Left renal pelvis (tissue), 4 donors: Measurements from ENCODE around the gene IDUA. TPM values are rescaled to one million over a fixed set of nuclear protein-coding genes. Genes with fewer than 3 reads are reported as not detected.

Source experiments
- DNase-seq, 4 donors: peaks; one replicate each; pipeline ENCODE4 v3.0.0-alpha.2; 2013; ENCODE audit warnings: low read depth in 4 of 4, low spot score in 3 of 4
- polyA plus RNA-seq, 4 donors: library from polyadenylated mRNA; unstranded; fragments of 120-200 nt; gene quantifications; one replicate each; pipeline ENCODE4 v1.2.1, GENCODE V29; 2013; ENCODE audit not compliant: insufficient read length in 4 of 4

The IDUA gene
- polyA plus RNA-seq, 4 donors = 12.9 to 20.5 (median 15.8) TPM

DNA sequence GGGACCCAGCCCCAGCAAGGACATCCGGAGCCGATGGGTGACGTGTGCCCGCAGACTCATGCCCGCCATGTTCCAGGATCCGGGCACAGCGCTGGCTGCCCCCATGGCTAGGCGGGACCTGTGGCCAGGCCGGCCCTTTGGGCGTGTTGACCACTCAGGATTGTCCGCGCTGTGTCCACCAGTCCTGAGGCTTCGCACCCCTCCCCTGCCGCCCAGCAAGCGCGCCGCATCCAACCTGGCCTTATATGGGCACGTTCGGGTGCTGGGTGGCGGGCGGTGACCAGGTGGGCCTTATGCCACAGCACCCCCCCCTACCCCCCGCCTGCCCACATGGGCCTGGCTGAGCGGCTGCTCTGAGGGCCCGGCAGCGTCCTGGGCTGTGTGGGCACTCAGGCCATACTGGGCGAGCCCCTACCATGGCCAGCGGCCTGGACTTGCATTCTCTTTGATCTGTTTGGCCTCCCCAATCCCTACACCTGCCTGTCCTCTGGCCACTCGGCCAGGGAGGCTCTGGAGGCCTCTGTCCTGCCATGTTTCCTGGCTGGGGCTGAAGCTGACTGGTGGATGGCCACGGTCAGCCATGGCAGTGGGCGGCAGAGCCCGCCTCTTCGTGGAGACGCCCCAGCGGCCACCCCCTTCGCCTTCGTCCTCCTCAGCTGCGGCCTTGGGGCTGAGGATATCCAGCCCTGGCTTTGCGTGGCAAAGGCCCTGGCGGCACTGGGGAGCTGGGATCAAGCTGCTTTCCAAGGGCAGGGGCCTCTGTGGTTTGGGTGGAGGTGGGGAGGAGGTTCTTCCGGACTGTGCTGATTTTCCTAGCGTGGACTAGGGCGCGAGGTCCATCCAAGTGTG lies 26.6 kb downstream of the IDUA start:
- DNase-seq = no peak

DNA sequence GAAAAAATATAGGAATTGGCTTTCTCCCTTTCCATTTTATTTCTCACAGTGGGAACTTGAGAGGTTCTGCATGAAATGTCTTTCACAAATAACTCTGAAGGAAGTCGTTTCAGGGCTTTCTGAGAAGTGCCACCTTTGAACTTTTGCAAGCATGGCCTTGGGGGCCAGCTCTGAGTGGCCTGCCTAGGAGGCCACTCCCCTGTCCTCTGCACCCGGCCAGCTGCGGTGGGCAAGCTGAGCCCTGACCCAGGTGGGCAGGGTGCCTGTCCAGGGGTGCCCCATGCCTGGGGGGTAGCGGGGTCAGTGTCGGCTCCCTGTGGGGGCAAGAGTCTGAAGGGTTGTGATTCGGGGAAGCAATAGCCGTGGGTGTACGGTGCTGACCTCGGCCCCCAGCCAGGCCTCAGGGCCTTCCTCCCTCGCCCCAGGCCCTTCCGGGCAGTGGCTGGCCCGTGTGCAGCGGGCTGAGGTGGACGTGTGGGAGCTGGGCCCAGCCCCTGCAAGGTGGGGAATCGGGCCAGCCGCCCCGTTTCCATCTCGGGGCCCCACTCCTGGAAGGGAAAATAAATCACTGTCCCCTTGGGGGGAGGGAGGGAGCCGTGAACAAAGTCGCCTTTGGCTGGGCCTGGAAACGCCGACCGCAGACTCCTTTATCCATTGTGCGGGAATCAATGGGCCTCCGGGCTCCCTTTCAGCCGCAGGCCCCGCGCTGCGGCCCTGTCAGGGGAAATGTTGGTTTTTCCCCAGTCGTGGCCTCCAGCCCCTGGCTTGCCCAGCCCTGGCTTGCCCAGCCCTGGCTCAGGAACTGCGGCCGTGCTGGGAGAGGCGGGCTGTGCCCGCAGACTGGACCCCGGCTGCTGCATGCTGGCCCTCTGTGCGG lies 27.7 kb downstream of the IDUA start:
- no peak for DNase-seq

DNA sequence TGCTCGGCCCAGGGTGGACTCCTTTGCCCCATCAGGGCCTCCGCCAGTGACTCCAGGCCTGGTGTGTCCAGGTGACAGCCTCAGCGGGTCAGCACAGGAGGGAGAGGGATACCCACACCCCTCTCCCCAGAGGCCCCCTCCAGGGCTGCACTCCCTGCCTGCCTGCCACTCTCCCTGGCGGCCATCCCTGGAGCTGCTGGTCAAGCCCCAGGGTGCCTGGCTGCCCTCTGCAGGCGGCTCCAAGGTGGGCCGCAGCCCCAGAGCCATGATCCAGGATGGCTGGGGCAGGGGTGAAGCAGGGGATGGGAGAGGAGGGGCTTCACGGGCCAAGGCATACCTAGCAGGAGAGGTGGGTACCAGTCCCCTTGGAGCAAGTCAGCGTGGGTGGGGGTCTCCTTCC lies 28.3 kb downstream of the IDUA start:
- DNase-seq = no peak

DNA sequence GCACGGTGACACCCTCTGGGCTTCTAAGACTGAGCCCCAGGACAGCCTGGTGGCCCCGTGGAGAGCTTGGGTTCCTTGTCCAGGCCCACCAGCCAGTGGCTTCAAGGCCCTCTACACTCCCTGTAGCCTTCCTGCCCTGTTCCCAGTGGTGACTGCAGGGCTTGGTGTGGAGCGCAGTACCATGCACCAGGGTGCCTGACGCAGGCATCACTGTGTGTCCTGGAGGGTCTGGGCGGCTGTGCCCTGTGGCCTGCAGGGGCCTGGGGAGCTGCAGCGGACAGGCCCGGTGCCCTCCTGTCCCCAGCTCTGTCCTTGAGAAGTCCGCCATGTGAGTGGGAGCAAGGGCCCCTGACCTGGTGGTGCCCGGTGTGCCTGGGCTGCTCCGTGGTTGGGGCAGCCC lies 28.9 kb downstream of the IDUA start:
- no peak for DNase-seq

DNA sequence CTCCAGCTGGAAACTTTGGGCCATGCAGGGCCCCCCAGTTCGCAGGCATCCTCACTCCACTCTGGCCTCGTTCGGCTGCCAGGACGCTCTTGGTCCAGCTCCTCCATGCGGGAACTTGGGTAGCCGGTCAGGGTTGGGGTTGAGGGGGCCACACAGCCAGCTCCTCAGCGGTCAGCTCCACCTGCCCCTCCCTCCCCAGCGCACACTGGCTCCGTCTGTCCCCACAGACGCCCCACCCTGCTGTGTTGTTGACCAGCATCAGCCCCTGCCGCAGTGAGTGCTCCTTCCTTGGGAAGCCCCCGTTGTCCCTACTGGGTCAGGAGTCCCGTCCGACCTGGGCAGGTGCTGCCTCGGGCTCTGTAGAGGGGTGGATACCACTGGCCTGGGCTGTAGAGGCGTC lies 30.4 kb downstream of the IDUA start:
- no peak for DNase-seq

DNA sequence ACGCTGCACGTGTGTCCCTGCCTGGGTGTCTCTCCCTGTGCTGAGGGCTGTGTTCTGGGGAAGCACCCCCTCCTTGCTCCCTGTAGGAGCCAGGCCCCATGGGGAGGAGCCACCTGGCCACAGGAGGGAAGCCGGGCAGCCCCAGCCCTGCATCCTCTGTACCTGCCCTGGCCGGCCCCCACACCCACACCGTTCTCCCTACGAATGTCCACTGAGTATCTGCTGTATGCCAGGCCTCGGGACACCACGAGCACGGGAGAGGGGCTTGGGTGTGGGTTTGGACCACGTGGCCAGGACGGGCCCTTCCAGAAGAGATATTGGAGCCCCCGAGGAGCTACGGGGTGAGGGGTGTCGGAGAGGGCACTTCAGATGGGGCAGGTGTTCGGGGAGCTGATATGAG lies 30.9 kb downstream of the IDUA start:
- DNase-seq = no peak

DNA sequence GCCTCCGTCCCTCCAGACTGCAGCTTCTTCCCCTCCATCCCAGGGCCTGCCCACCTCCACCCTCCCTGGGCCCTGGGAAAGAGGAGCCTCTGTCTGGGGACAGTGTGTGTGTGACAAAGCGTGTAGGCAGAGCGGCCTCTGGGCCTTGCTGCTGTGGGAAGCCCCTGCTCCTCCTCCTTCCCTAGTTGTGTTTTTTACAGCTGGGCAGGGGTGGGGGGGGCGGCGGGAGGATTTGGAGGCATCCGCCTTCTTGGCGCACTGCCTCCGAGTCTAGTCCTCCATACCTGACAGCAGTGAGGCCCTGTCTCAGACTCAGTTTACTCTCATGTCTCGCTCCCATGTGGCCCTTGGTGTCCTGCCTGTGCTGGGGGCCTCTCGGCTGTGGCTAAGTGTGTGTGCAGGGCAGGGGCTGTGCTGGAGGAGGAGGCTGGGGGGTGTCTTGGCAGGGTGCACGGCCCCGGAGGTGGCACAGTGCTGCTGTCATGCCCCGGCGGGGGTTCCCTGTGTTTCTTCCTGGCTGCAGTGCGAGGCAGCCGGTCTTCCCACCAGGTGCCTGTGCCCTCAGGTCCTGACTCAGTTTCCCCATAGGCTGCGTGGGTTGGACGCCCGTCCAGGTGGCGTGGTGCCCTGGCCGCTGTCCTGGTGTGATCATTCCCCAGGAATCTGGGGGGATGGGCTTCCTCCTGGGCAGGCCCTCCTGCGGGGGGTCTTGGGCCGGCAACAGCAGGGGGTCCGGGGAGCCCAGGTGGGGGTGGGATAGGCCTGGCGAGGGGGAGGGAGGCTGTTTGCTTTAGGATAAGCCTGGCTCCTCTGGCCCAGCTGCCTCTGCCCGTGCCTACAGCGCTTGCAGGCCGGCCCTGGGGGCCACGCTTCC lies 31.5 kb downstream of the IDUA start:
- no peak for DNase-seq

DNA sequence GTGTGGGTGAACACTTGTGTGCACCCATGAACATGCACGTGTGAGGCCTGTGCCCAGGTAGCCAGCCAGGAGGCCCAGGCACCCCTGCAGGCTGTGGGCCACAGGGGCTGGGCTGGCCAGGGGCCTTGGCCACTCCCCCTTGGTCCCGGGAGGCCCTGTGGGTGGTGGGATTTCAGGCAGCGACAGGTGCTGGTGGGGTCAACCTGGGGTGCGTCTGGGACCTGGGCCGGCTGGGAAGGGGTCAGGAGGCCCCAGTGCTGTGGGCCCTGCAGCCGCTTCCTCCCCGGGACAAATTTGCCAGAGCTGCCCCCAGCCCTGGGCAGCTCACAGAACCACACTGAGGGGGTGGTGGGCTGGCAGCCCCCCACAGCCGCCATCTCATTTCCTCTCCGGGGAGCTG lies 32.5 kb downstream of the IDUA start:
- no peak for DNase-seq

DNA sequence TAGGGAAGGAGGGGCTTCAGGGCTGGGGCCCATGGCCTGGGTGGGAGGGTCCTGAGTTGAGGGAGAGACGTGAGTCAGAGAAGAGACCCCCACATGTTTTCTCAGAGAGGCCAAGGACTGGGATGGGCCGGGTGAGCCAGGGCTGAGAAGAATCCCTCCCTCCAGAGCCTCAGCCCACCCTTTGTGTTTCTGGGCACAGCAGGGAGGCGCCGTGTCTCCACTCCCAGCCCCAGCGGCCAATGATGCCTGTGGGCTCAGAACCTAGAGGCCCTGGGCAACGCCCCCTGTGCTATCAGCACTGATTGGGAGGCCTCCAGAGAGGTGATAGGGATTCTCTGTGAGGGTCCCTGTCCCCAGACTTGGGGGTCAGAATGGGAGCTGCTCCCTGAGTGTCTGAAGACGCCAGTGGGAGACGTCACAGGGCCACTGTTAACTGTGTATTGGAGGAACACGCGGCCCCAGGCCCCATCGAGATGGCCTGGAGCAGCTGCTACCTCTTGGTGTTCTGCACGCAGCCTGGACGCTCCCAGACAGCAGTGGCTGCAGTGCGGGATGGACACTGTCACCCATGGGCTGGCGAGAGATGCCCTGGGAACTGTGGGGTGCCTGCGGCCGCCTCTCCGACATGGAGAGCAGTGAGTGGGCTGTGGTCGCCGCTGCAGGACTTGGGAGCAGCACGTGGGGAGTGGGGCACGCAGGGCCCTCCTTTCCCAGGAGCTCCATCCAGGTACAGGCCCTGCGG lies 33.1 kb downstream of the IDUA start:
- no peak for DNase-seq

DNA sequence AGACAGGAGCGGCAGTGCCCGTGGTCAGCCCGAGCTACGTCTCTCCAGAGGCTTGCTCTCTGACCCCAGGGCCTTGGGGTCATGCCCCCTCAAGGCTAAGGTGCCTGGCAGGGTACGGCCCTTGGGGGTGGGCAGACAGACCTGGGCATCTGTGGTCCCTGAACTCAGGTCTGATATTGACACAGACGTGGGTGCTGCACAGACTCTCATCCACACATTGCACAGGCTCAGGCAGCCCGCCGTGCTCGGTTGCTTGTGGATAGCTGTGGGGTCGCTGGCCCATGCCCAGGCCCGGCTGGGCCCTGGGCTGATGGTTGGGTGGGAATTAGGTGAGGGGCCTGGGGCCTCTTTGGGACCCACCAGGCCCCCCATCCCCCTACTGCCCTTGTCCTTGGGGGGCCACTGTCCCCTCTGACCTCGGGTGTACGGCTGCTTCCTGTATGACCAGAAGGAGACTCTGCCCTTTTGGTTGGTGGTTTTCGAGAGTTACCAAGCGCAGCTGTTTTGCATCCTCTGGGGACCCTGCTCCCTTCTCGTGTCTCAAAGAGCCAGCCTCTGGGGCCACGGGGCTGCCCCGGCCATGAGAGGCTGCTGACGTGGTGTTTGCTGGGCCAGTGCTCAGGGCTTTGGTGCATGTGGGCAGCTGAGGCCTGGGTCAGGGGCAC lies 34.7 kb downstream of the IDUA start:
- no peak for DNase-seq

DNA sequence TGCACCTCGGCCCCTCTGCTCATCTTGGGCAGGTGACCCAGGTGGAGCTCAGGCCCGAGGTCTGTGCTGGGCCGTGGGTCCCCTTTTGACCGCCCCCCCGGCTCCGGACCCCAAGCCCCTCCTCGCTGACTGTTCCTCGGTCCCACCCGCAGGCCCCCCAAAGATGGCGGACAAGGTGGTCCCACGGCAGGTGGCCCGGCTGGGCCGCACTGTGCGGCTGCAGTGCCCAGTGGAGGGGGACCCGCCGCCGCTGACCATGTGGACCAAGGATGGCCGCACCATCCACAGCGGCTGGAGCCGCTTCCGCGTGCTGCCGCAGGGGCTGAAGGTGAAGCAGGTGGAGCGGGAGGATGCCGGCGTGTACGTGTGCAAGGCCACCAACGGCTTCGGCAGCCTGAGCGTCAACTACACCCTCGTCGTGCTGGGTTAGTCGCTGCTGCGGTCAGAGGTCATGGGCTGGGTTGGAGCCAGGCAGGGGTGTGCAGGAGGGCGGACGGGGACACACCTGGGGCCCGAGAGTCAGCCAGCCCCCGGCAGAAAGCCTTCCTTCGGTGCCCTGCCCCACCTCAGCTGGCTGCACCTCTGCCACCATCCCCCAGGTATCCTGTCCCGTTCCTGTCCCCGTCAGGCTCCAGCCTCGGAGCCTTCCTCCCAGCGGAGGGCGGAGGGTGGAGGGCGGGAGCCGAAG lies 35.4 kb downstream of the IDUA start:
- no peak for DNase-seq

DNA sequence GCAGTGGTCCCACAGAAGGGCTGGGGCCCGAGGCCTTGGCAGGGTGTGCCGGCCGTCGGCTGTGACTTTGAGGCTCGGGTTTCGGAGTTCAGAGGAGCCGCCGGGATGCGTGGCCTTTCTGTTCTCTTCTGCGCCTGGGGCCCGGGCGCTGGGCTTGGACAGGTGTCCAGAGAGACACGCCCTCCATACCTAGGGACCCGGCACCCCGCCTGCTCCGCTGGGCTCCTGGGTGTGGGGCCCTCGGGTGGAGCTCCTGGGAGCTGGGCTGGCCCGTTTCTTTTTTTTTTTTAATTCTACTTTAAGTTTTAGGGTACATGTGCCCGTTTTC lies 35.9 kb downstream of the IDUA start:
- no peak for DNase-seq

DNA sequence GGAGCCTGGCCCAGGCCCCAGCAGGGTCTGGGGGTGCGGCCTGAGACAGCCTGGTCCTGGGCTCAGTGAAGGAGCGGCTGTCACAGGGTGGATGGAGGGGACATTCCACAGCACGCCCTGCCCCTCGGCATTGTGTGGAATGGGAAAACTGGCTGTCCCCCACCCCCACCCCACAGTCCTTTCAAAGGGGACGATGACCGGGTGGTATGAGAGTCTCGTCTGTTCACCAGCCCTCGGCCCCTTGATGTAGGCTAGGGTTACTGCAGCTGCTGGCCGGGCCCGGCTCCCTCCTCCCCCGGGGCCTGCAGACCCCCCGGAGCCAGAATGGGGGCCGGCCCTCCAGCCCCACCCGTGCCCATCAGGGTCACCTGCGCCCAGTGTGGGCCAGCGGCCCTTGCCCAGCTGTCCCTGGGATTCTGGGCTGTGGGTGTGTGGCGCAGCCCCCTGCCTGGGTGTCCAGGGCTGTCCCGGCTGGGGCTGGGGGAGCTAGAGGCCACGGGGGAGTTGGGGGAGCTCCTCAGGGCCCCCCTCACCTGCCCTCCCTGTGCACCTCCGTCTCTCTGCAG lies 36.3 kb downstream of the IDUA start:
- DNase-seq = no peak

DNA sequence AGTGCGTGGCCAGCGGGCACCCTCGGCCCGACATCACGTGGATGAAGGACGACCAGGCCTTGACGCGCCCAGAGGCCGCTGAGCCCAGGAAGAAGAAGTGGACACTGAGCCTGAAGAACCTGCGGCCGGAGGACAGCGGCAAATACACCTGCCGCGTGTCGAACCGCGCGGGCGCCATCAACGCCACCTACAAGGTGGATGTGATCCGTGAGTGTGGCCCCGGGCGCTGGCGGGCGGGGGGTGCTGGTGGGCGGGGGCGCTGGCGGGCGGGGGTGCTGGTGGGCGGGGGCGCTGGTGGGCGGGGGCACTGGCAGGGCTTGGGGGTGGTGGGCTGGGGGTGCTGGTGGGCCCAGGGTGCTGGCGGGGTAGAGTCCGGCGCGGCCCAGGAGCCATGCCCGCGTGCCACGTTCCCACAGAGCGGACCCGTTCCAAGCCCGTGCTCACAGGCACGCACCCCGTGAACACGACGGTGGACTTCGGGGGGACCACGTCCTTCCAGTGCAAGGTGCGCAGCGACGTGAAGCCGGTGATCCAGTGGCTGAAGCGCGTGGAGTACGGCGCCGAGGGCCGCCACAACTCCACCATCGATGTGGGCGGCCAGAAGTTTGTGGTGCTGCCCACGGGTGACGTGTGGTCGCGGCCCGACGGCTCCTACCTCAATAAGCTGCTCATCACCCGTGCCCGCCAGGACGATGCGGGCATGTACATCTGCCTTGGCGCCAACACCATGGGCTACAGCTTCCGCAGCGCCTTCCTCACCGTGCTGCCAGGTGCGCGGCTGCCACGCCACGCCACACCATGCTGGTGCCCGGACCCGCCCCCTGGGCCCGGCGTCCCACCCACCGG lies 37.3 kb downstream of the IDUA start:
- DNase-seq = no peak

DNA sequence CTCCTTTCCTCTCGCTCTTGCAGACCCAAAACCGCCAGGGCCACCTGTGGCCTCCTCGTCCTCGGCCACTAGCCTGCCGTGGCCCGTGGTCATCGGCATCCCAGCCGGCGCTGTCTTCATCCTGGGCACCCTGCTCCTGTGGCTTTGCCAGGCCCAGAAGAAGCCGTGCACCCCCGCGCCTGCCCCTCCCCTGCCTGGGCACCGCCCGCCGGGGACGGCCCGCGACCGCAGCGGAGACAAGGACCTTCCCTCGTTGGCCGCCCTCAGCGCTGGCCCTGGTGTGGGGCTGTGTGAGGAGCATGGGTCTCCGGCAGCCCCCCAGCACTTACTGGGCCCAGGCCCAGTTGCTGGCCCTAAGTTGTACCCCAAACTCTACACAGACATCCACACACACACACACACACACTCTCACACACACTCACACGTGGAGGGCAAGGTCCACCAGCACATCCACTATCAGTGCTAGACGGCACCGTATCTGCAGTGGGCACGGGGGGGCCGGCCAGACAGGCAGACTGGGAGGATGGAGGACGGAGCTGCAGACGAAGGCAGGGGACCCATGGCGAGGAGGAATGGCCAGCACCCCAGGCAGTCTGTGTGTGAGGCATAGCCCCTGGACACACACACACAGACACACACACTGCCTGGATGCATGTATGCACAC lies 38.2 kb downstream of the IDUA start:
- no peak for DNase-seq

DNA sequence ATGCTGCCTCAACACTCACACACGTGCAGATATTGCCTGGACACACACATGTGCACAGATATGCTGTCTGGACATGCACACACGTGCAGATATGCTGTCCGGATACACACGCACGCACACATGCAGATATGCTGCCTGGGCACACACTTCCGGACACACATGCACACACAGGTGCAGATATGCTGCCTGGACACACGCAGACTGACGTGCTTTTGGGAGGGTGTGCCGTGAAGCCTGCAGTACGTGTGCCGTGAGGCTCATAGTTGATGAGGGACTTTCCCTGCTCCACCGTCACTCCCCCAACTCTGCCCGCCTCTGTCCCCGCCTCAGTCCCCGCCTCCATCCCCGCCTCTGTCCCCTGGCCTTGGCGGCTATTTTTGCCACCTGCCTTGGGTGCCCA lies 39.3 kb downstream of the IDUA start:
- DNase-seq = no peak

DNA sequence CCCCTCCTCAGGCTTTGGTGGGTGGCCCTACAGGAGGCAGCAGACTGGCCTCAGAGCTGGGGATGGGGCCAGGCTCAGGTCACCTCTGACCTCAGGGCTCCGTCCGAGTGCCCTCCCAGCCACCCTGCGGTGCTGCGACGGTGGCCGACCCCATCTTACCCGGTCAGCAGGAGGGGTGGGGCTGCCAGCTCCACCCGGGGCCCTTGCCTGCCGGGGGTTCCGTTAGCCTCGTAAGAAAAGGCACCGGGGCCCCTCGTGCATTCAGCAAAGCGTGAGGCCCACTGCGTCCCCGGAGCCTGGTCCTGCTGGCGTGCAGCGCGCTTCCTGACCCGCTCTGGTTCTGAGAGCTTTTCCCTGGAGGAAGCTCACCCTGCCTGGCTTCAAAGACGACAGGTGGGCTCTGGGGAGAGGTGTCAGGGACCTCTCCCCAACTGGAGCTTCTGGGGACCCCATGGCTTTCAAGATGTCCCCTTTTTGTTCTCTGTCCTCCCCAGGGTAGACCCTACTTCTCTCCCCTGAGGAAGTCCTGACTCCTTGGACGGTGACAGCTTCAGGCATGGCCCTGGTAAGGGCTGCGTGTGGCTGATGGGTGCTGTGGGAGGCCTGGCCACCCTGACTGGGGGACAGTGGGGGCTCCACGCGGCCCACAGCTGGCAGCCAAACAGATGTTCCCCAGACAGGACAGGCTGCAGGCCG lies 40.5 kb downstream of the IDUA start:
- DNase-seq = no peak
